ENCODE results near the gene ENTPD6.

Gene ENTPD6

DNA sequence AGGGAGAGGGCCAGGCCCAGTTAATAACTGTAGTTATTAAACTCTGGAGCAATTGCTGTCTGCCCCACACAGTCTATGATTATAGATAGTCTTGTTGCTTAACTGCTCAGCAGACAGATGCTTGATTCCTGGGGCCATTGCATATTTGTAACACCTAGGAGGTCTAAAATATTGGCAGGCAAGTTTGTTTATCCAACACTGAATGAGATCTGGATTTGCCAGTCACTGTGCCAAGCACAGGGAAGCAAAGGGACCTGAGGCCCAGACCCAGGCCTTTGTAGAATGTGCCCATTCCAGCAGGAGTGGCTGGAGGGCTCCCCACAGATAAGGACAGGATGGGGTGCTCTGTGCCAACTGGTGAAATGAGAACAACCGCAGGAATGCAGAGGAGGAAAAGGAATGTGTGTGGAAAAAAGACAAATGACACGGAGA, 17.6 kb upstream of the ENTPD6 start:
- ATAC-seq = peak; percentile 12; the same call in 1 of the 3 replicates
- TF ChIP-seq CSRNP3 (CRISPR knock-in tag; IDR thresholded peaks at IDR 0.05) (no peak), ARNTL (CRISPR knock-in tag; IDR thresholded peaks at IDR 0.05; ENCODE audit: borderline replicate concordance, low read depth) (no peak), ISL1 (CRISPR knock-in tag; IDR thresholded peaks at IDR 0.05) (no peak), ZC3H10 (CRISPR knock-in tag; IDR thresholded peaks at IDR 0.05) (no peak), ZNF70 (CRISPR knock-in tag; IDR thresholded peaks at IDR 0.05) (no peak), ZFP30 (CRISPR knock-in tag; IDR thresholded peaks at IDR 0.05) (no peak), ZNF565 (CRISPR knock-in tag; conservative IDR thresholded peaks at IDR 0.05; ENCODE audit: low read depth) (no peak), GLIS3 (CRISPR knock-in tag; IDR thresholded peaks at IDR 0.05) (no peak), OSR1 (CRISPR knock-in tag; IDR thresholded peaks at IDR 0.05) (no peak), CREB5 (CRISPR knock-in tag; IDR thresholded peaks at IDR 0.05; ENCODE audit: low read depth) (no peak), ZNF8 (CRISPR knock-in tag; IDR thresholded peaks at IDR 0.05) (no peak)
- TF ChIP-seq, protein P1, sequence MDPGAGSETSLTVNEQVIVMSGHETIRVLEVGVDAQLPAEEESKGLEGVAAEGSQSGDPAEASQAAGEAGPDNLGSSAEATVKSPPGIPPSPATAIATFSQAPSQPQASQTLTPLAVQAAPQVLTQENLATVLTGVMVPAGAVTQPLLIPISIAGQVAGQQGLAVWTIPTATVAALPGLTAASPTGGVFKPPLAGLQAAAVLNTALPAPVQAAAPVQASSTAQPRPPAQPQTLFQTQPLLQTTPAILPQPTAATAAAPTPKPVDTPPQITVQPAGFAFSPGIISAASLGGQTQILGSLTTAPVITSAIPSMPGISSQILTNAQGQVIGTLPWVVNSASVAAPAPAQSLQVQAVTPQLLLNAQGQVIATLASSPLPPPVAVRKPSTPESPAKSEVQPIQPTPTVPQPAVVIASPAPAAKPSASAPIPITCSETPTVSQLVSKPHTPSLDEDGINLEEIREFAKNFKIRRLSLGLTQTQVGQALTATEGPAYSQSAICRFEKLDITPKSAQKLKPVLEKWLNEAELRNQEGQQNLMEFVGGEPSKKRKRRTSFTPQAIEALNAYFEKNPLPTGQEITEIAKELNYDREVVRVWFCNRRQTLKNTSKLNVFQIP (CRISPR knock-in tag; IDR thresholded peaks at IDR 0.05; ENCODE audit: borderline replicate concordance, low read depth) = no peak
- TF ChIP-seq, protein P2, sequence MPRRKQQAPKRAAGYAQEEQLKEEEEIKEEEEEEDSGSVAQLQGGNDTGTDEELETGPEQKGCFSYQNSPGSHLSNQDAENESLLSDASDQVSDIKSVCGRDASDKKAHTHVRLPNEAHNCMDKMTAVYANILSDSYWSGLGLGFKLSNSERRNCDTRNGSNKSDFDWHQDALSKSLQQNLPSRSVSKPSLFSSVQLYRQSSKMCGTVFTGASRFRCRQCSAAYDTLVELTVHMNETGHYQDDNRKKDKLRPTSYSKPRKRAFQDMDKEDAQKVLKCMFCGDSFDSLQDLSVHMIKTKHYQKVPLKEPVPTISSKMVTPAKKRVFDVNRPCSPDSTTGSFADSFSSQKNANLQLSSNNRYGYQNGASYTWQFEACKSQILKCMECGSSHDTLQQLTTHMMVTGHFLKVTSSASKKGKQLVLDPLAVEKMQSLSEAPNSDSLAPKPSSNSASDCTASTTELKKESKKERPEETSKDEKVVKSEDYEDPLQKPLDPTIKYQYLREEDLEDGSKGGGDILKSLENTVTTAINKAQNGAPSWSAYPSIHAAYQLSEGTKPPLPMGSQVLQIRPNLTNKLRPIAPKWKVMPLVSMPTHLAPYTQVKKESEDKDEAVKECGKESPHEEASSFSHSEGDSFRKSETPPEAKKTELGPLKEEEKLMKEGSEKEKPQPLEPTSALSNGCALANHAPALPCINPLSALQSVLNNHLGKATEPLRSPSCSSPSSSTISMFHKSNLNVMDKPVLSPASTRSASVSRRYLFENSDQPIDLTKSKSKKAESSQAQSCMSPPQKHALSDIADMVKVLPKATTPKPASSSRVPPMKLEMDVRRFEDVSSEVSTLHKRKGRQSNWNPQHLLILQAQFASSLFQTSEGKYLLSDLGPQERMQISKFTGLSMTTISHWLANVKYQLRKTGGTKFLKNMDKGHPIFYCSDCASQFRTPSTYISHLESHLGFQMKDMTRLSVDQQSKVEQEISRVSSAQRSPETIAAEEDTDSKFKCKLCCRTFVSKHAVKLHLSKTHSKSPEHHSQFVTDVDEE (CRISPR knock-in tag; IDR thresholded peaks at IDR 0.05) = no peak

DNA sequence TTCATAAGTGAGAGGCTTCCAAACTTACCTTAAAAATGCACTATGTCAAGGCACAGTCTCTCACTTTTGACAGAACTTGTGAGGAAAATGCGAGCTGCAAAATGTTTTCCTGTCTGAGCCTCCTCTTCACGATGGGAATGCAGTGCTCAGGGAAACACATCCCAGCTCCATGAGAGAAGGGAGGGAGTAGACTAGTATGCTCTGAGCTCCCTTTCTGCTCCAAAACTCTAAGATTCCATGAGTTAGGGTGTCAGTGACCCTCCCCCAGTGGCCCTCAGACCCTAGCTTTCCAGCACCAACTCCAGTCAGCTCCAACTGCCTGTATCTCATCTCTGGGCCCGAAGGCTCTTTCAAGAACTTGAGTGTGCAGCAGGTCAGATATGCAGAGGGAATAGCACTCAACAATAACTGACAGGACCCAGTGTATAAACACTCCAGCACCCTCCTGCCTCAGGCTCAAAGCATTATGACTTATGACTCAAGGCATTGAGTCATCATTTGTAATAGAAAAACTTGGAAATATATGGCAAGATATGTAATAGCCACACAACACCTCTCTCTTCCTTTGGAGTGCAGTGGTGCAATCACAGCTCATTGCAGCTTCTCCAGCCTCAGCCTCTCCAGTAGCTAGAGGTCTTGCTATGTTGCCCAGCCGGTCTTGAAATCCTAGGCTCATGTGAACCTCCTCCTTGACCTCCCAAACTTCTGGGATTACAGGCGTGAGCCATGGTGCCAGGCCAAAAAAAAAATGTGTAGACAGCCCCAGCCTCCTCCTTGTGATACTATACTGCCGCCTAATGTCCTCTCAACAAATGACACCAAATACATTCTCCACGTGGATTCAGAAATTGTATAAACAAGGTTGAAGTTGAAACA, 16.7 kb upstream of the ENTPD6 start:
- TF ChIP-seq ZNF70 (CRISPR knock-in tag; IDR thresholded peaks at IDR 0.05) (no peak), ZFP30 (CRISPR knock-in tag; IDR thresholded peaks at IDR 0.05) (no peak), ZNF565 (CRISPR knock-in tag; conservative IDR thresholded peaks at IDR 0.05; ENCODE audit: low read depth) (no peak), CSRNP3 (CRISPR knock-in tag; IDR thresholded peaks at IDR 0.05) (no peak), BACH2 (CRISPR knock-in tag; IDR thresholded peaks at IDR 0.05; ENCODE audit: borderline replicate concordance) (no peak), ARNTL (CRISPR knock-in tag; IDR thresholded peaks at IDR 0.05; ENCODE audit: borderline replicate concordance, low read depth) (no peak), ZC3H10 (CRISPR knock-in tag; IDR thresholded peaks at IDR 0.05) (no peak), PPARA (CRISPR knock-in tag; IDR thresholded peaks at IDR 0.05; ENCODE audit: borderline replicate concordance) (no peak), TOX (CRISPR knock-in tag; IDR thresholded peaks at IDR 0.05; ENCODE audit: borderline replicate concordance) (no peak), TCF4 (CRISPR knock-in tag; IDR thresholded peaks at IDR 0.05; ENCODE audit: borderline replicate concordance) (no peak), ESRRG (CRISPR knock-in tag; IDR thresholded peaks at IDR 0.05) (no peak), CREB5 (CRISPR knock-in tag; IDR thresholded peaks at IDR 0.05; ENCODE audit: low read depth) (no peak), GLIS3 (CRISPR knock-in tag; IDR thresholded peaks at IDR 0.05) (no peak), ZFP3 (CRISPR knock-in tag; IDR thresholded peaks at IDR 0.05) (no peak)
- TF ChIP-seq, protein P2 (CRISPR knock-in tag; IDR thresholded peaks at IDR 0.05) = no peak
- TF ChIP-seq, protein P1 (CRISPR knock-in tag; IDR thresholded peaks at IDR 0.05; ENCODE audit: borderline replicate concordance, low read depth) = no peak
- peak; percentile 89 for ATAC-seq
